H1 (cell line): ENCODE data around the gene BRSK2. TPM values are rescaled to one million over a fixed set of nuclear protein-coding genes. Genes with fewer than 3 reads are reported as not detected.

ENCODE experiments used
- CTCF ChIA-PET: fragments of 300-600 bp; sonication (Branson Sonifier 250); formaldehyde crosslinking; loops from one replicate; lab custom pipeline; 2021; ENCODE audit not compliant: partially characterized antibody; lab: Charles Lee
- POLR2A ChIA-PET: fragments of 300-600 bp; sonication (Branson Sonifier 250); formaldehyde crosslinking; loops from one replicate; lab custom pipeline; 2021; ENCODE audit warnings: inconsistent platforms; ENCODE audit not compliant: partially characterized antibody; lab: Charles Lee
- DNase-seq, 2 experiments: peaks; one replicate each; pipeline versions ENCODE4 v3.0.0 to v3.0.0-alpha.2; 2010 to 2022; ENCODE audit warnings: low spot score in 2 of 2, low read depth in 1 of 2, mixed read lengths in 1 of 2
- FAIRE-seq: peaks from 2 replicates; lab custom pipeline; 2011; peaks lifted over from hg19 to GRCh38; lab: Jason Lieb, UNC
- H2AFZ ChIP-seq: 2 replicates; pipeline ENCODE4 v1.8.1; 2012; ENCODE audit warnings: low read length, inconsistent platforms
- H2AK5ac ChIP-seq: 2 replicates; pipeline ENCODE4 v1.6.1; 2013; ENCODE audit warnings: low read depth, low read length
- H2BK120ac ChIP-seq: replicated peaks from 2 replicates; pipeline ENCODE3; 2013; ENCODE audit warnings: low read depth, low read length, inconsistent platforms
- H2BK12ac ChIP-seq: 2 replicates; pipeline ENCODE4 v1.6.1; 2013; ENCODE audit warnings: low read depth, low read length
- H2BK15ac ChIP-seq: 2 replicates; pipeline ENCODE4 v1.6.1; 2013; ENCODE audit warnings: low read length
- H2BK20ac ChIP-seq: 2 replicates; pipeline ENCODE4 v1.6.1; 2013; ENCODE audit warnings: low read length
- H2BK5ac ChIP-seq: 2 replicates; pipeline ENCODE4 v1.6.1; 2013; ENCODE audit warnings: low read depth, low read length
- H3K14ac ChIP-seq: 2 replicates; pipeline ENCODE4 v1.6.1; 2013; ENCODE audit warnings: inconsistent platforms; ENCODE audit not compliant: insufficient read length
- H3K18ac ChIP-seq: 2 replicates; pipeline ENCODE4 v1.6.1; 2013; ENCODE audit warnings: low read length; ENCODE audit errors: extremely low read depth
- H3K23ac ChIP-seq: 2 replicates; pipeline ENCODE4 v1.6.1; 2013; ENCODE audit warnings: inconsistent platforms; ENCODE audit not compliant: insufficient read length
- H3K23me2 ChIP-seq: 2 replicates; pipeline ENCODE4 v1.6.1; 2013; ENCODE audit warnings: low read depth, low read length
- H3K27ac ChIP-seq: 2 replicates; pipeline ENCODE4 v1.6.1; 2011; ENCODE audit warnings: low read depth, low read length, inconsistent platforms
- H3K27me3 ChIP-seq, 4 experiments: replicated peaks in 1 of 4; 1 replicate in 1 of 4; 2 replicates in 3 of 4; pipeline versions ENCODE4 v1.6.1 to v1.8.1; 2011 to 2013; ENCODE audit warnings: low read length in 3 of 4, mild to moderate bottlenecking in 3 of 4, inconsistent platforms in 2 of 4, mixed read lengths in 2 of 4, moderate library complexity in 1 of 4; ENCODE audit not compliant: control insufficient read depth in 3 of 4, insufficient read depth in 3 of 4; ENCODE audit errors: extremely low read depth in 1 of 4
- H3K36me3 ChIP-seq, 4 experiments: 2 replicates each; pipeline versions ENCODE4 v1.6.1 to v1.8.1; 2011 to 2013; ENCODE audit warnings: mild to moderate bottlenecking in 4 of 4, low read length in 3 of 4, moderate library complexity in 2 of 4, control low read depth in 1 of 4, inconsistent platforms in 1 of 4; ENCODE audit not compliant: insufficient read depth in 4 of 4, control insufficient read depth in 2 of 4
- H3K4ac ChIP-seq: replicated peaks from 2 replicates; pipeline ENCODE3; 2013; ENCODE audit warnings: low read length, low read depth, mixed read lengths, inconsistent platforms; ENCODE audit not compliant: insufficient read length
- H3K4me1 ChIP-seq, 4 experiments: replicated peaks in 1 of 4; 1 replicate in 1 of 4; 2 replicates in 3 of 4; pipeline versions ENCODE4 v1.6.1 to v1.8.1; 2011 to 2013; ENCODE audit warnings: low read length in 3 of 4, inconsistent platforms in 2 of 4, mixed read lengths in 1 of 4; ENCODE audit not compliant: insufficient read depth in 4 of 4, control insufficient read depth in 3 of 4
- H3K4me2 ChIP-seq, 2 experiments: 2 replicates each; pipeline versions ENCODE4 v1.6.1 to v1.8.1; 2011 to 2013; ENCODE audit warnings: low read depth in 2 of 2, low read length in 2 of 2, control low read depth in 1 of 2, inconsistent platforms in 1 of 2, mild to moderate bottlenecking in 1 of 2; ENCODE audit not compliant: insufficient read depth in 1 of 2
- H3K4me3 ChIP-seq, 4 experiments: fragments of 200-600, 300-600 bp in 1 of 4; sonication (generic), shearing (Covaris generic), sonication (Bioruptor Twin) in 1 of 4; 2 replicates each; pipeline versions ENCODE4 v1.5.1 to v1.8.1; 2011 to 2016; ENCODE audit warnings: low read length in 4 of 4, low read depth in 3 of 4, control low read depth in 2 of 4, inconsistent platforms in 2 of 4, mild to moderate bottlenecking in 2 of 4, mixed read lengths in 1 of 4, moderate library complexity in 1 of 4; ENCODE audit not compliant: insufficient read depth in 2 of 4; ENCODE audit errors: extremely low read depth in 1 of 4
- H3K56ac ChIP-seq: replicated peaks from 2 replicates; pipeline ENCODE3; 2013; ENCODE audit warnings: low read depth, mild to moderate bottlenecking, mixed read lengths, low read length, inconsistent platforms; ENCODE audit not compliant: insufficient read length
- H3K79me1 ChIP-seq: 2 replicates; pipeline ENCODE4 v1.6.1; 2013; ENCODE audit warnings: low read depth, low read length, control low read depth
- H3K79me2 ChIP-seq, 2 experiments: 2 replicates each; pipeline versions ENCODE4 v1.6.1 to v1.8.1; 2012 to 2013; ENCODE audit warnings: low read length in 2 of 2, mild to moderate bottlenecking in 2 of 2, inconsistent platforms in 1 of 2; ENCODE audit not compliant: insufficient read depth in 2 of 2, control insufficient read depth in 1 of 2
- H3K9ac ChIP-seq, 4 experiments: replicated peaks in 1 of 4; 1 replicate in 1 of 4; 2 replicates in 3 of 4; pipeline versions ENCODE4 v1.6.1 to v1.8.1; 2011 to 2013; ENCODE audit warnings: low read depth in 3 of 4, low read length in 3 of 4, control low read depth in 2 of 4, mild to moderate bottlenecking in 2 of 4, moderate library complexity in 2 of 4, inconsistent platforms in 1 of 4; ENCODE audit errors: extremely low read depth in 1 of 4
- H3K9me3 ChIP-seq, 2 experiments: 2 replicates each; pipeline versions ENCODE4 v1.6.1 to v1.8.1; 2012 to 2013; ENCODE audit warnings: mild to moderate bottlenecking in 2 of 2, moderate library complexity in 2 of 2, control low read depth in 1 of 2, inconsistent platforms in 1 of 2, low read depth in 1 of 2, low read length in 1 of 2, mixed read lengths in 1 of 2; ENCODE audit not compliant: insufficient read depth in 2 of 2
- H4K20me1 ChIP-seq, 2 experiments: replicated peaks in 1 of 2; 2 replicates each; pipeline versions ENCODE3 to v1.8.1; 2011 to 2013; ENCODE audit warnings: inconsistent platforms in 2 of 2, low read length in 2 of 2, mild to moderate bottlenecking in 1 of 2; ENCODE audit not compliant: insufficient read depth in 2 of 2, control insufficient read depth in 1 of 2
- H4K5ac ChIP-seq: 2 replicates; pipeline ENCODE4 v1.6.1; 2013; ENCODE audit warnings: low read length, low read depth, mixed read lengths, inconsistent platforms; ENCODE audit not compliant: insufficient read length
- H4K8ac ChIP-seq: 2 replicates; pipeline ENCODE4 v1.8.0; 2013; ENCODE audit warnings: mild to moderate bottlenecking, moderate library complexity, low read length, inconsistent platforms; ENCODE audit not compliant: insufficient read depth; ENCODE audit errors: extremely low read depth
- H4K91ac ChIP-seq: replicated peaks from 2 replicates; pipeline ENCODE3; 2013; ENCODE audit warnings: low read length, mixed read lengths, inconsistent platforms; ENCODE audit not compliant: insufficient read length
- ASH2L ChIP-seq: fragments of 200-600, 300-600 bp; sonication (generic); IDR thresholded peaks from one replicate; pipeline ENCODE4 v1.7.1; 2017; ENCODE audit warnings: low read length
- CEBPB ChIP-seq: IDR thresholded peaks from 2 replicates; pipeline ENCODE4 v1.6.1; 2012; ENCODE audit warnings: low read depth, low read length
- CHD1 ChIP-seq: IDR thresholded peaks from 2 replicates; pipeline ENCODE4 v1.6.1; 2012; ENCODE audit warnings: low read depth, low read length, improper control_type of control experiment
- HDAC2 ChIP-seq, 2 experiments: fragments of 300-600 bp in 1 of 2; sonication (generic) in 1 of 2; IDR thresholded peaks; 2 replicates each; pipeline ENCODE4 v1.6.1; 2011 to 2012; ENCODE audit warnings: low read depth in 2 of 2, low read length in 2 of 2, mild to moderate bottlenecking in 2 of 2, moderate library complexity in 2 of 2, borderline replicate concordance in 1 of 2, inconsistent platforms in 1 of 2
- MAX ChIP-seq: IDR thresholded peaks from 2 replicates; pipeline ENCODE4 v1.6.1; 2012; ENCODE audit warnings: inconsistent platforms
- RBBP5 ChIP-seq: IDR thresholded peaks from 2 replicates; pipeline ENCODE4 v1.7.1; 2012; ENCODE audit warnings: low read depth, mild to moderate bottlenecking, inconsistent platforms, low read length, moderate library complexity, borderline replicate concordance
- RNF2 ChIP-seq: fragments of 200-900, 300-1000 bp; sonication (generic); IDR thresholded peaks from 2 replicates; pipeline ENCODE4 v1.7.1; 2016; ENCODE audit warnings: borderline replicate concordance, low read depth, mild to moderate bottlenecking, antibody characterized with exemption, low read length; ENCODE audit not compliant: poor library complexity, severe bottlenecking; ENCODE audit errors: missing control alignments
- RXRA ChIP-seq: IDR thresholded peaks from 2 replicates; pipeline ENCODE4 v1.6.1; 2011; ENCODE audit warnings: low read depth, mild to moderate bottlenecking, low read length, moderate library complexity; ENCODE audit not compliant: insufficient read depth
- SIX5 ChIP-seq: IDR thresholded peaks from 2 replicates; pipeline ENCODE4 v1.6.1; 2011; ENCODE audit warnings: mild to moderate bottlenecking, low read depth, low read length
- SP4 ChIP-seq: IDR thresholded peaks from 2 replicates; pipeline ENCODE4 v1.6.1; 2012; ENCODE audit warnings: low read length, inconsistent platforms
- SRF ChIP-seq: IDR thresholded peaks from 2 replicates; pipeline ENCODE4 v1.6.1; 2011; ENCODE audit warnings: mild to moderate bottlenecking, low read depth, low read length, moderate library complexity
- TAF7 ChIP-seq: optimal IDR thresholded peaks from 2 replicates; pipeline ENCODE3; 2011; ENCODE audit warnings: low read depth, mild to moderate bottlenecking, inconsistent platforms, low read length, moderate library complexity, borderline replicate concordance
- WGBS, 2 experiments: shearing (Covaris generic) in 1 of 2; methylation state at CpG; one replicate each; pipeline versions ENCODE4 v1.1.6 to v1.1.7; 2013 to 2015; ENCODE audit warnings: low lambda C conversion rate in 2 of 2, mixed read lengths in 2 of 2, inconsistent platforms in 1 of 2, low coverage in 1 of 2, missing lambda C conversion rate in 1 of 2; ENCODE audit not compliant: insufficient replicate concordance in 2 of 2, insufficient coverage in 1 of 2, insufficient read length in 1 of 2; ENCODE audit errors: extremely low coverage in 1 of 2, missing lambda C conversion rate in 1 of 2; 5-methylcytosine and 5-hydroxymethylcytosine counted together
- polyA plus RNA-seq, 7 experiments: library from polyadenylated mRNA; depleted of rRNA in 3 of 7; stranded (reverse) in 5 of 7; unstranded in 2 of 7; fragments of >200 nt in 5 of 7; fragments of 200-250 nt in 2 of 7; gene quantifications; 1 replicate in 5 of 7; 2 replicates in 1 of 7; 4 replicates in 1 of 7; pipeline versions ENCODE4 v1.2.1 to v1.2.3, GENCODE V29; 2011 to 2013; ENCODE audit warnings: missing spikeins in 2 of 7, mixed read lengths in 2 of 7
- total RNA-seq: library from RNA; stranded (reverse); fragmentation: NEBNext Ultra II Directional; extraction: Animal tissue kit (Norgen Biotek cat#: 25700); gene quantifications from 2 replicates; pipeline ENCODE4 v1.2.1, GENCODE V29; 2021

The BRSK2 gene
- total and polyA plus RNA-seq, 2 of the 8 experiments (the other 6 are each of a cell fraction or from before 2014, with no cell fraction given) = 17.3 to 27.1 TPM

GRCh38 chr11:1381793-1382425 is 7.8 kb upstream of the BRSK2 start:
- DNase-seq (no peak), FAIRE-seq (no peak)
- POLR2A ChIA-PET = interaction anchor here (0.9 to 2.0 kb wide), 2 partner anchors 11 to 30 kb away, joined by 4 to 7 read pairs; no protein-coding TSS in a partner anchor
- no peak for TF ChIP-seq SP4
- no peak for TF ChIP-seq TAF7
- TF ChIP-seq CEBPB = no peak
- no peak for TF ChIP-seq RNF2
- TF ChIP-seq CHD1 = no peak
- no peak for TF ChIP-seq SIX5
- TF ChIP-seq RBBP5 = no peak
- no peak for TF ChIP-seq HDAC2 (IDR thresholded peaks at IDR 0.05; ENCODE audit: borderline replicate concordance in 1 of 2, low read depth in 2 of 2, low read length in 2 of 2)
- TF ChIP-seq SRF = no peak
- TF ChIP-seq ASH2L = no peak
- TF ChIP-seq MAX = no peak
- no peak for TF ChIP-seq RXRA

More at GRCh38 chr11:1381793-1382425, 7.8 kb upstream of the BRSK2 start:
- H2BK12ac ChIP-seq = peak overlapping the region; percentile 75; the same call in 1 of the 2 replicates
- no peak overlapping the region for H3K18ac ChIP-seq
- H3K23ac ChIP-seq = no peak overlapping the region
- peaks cover 5% of the 10 kb centered on the region; the same call in 1 of the 2 replicates for H3K23me2 ChIP-seq
- H4K5ac ChIP-seq = no peak overlapping the region
- no peaks in the 10 kb centered on the region for H3K9me3 ChIP-seq
- no peak overlapping the region; a peak in 1 of 4 replicates for H3K4me2 ChIP-seq
- no peaks in the 10 kb centered on the region for H3K79me2 ChIP-seq
- no peak overlapping the region for H4K91ac ChIP-seq
- no peak overlapping the region for H2AK5ac ChIP-seq
- H3K27ac ChIP-seq = no peak overlapping the region
- no peak overlapping the region for H3K4ac ChIP-seq
- H3K14ac ChIP-seq = no peak overlapping the region
- H3K56ac ChIP-seq = no peak overlapping the region
- no peaks in the 10 kb centered on the region for H3K79me1 ChIP-seq
- no peak overlapping the region for H3K4me3 ChIP-seq
- 78% methylated on average over 10 of the region's 10 CpGs; no CpG with 5 or more reads in 1 of the 2 experiments for WGBS, 2 experiments
- H2BK120ac ChIP-seq = no peak overlapping the region
- H3K4me1 ChIP-seq = peaks cover 0 to 6% (median 3%) of the 10 kb centered on the region in 4 experiments; a peak in 5 of 7 replicates
- no peaks in the 10 kb centered on the region; a peak in 1 of 7 replicates for H3K27me3 ChIP-seq
- H3K9ac ChIP-seq = no peak overlapping the region
- H2BK20ac ChIP-seq = no peak overlapping the region
- CTCF ChIA-PET = interaction anchor here (0.9 to 1.4 kb wide), 3 partner anchors 39 to 71 kb away, joined by 3 to 4 read pairs (median 4); no protein-coding TSS in a partner anchor
- no peak overlapping the region; the same call in 1 of the 2 replicates for H2AFZ ChIP-seq
- H4K20me1 ChIP-seq = no peaks in the 10 kb centered on the region
- no peaks in the 10 kb centered on the region for H3K36me3 ChIP-seq
- peak overlapping the region; percentile 14; the same call in 1 of the 2 replicates for H4K8ac ChIP-seq
- no peak overlapping the region; the same call in 1 of the 2 replicates for H2BK15ac ChIP-seq
- no peak overlapping the region for H2BK5ac ChIP-seq
